Measurements from ENCODE around the gene ZNF205.
"Not testable (repeated sequence)": the region's sequence is repeated elsewhere in the genome, so short reads cannot be mapped to it uniquely, and the experiment has no call there.

Gene ZNF205

GRCh38 chr16:3112058-3112880 lies at the start of gene ZNF205:
Gene ZNF205, plus strand, starts transcription at chr16:3112586. Its CDS starts 845 bp downstream, at chr16:3113431.
- Histone ChIP-seq H3K9ac (ENCODE audit: low read length) (peak within 1 kb of the TSS; percentile 85), H3K4me3 (ENCODE audit: low read length) (peak within 1 kb of the TSS; percentile 87), H3K4me1 (ENCODE audit: control insufficient read depth, insufficient read depth, low read length) (peaks cover 19% of the 10 kb centered on the region), H3K9me3 (ENCODE audit: control insufficient read depth, low read length) (no peaks in the 10 kb centered on the region), H3K27me3 (replicated peaks; ENCODE audit: control insufficient read depth, insufficient read depth, low read length) (no peaks in the 10 kb centered on the region), H3K36me3 (ENCODE audit: control insufficient read depth, insufficient read depth, low read length, severe bottlenecking) (peaks cover 8% of the 10 kb centered on the region)
- DNase-seq (ENCODE audit: low read depth) = peak; percentile 85

GRCh38 chr16:3063625-3064386 lies 48.6 kb upstream of the ZNF205 start:
- H3K9me3 ChIP-seq (ENCODE audit: control insufficient read depth, low read length) = no peaks in the 10 kb centered on the region
- H3K36me3 ChIP-seq (ENCODE audit: control insufficient read depth, insufficient read depth, low read length, severe bottlenecking) = no peaks in the 10 kb centered on the region
- no peak for DNase-seq (ENCODE audit: low read depth)
- H3K27me3 ChIP-seq (replicated peaks; ENCODE audit: control insufficient read depth, insufficient read depth, low read length) = peaks cover 7% of the 10 kb centered on the region
- no peak overlapping the region for H3K9ac ChIP-seq (ENCODE audit: low read length)
- no peak overlapping the region for H3K4me3 ChIP-seq (ENCODE audit: low read length)
- peaks cover 16% of the 10 kb centered on the region for H3K4me1 ChIP-seq (ENCODE audit: control insufficient read depth, insufficient read depth, low read length)

GRCh38 chr16:3065069-3065741 lies 47.2 kb upstream of the ZNF205 start, which contains the start of gene IL32:
Gene IL32, plus strand, starts transcription at chr16:3065640. Its CDS starts 172 bp downstream, at chr16:3065812.
- no peaks in the 10 kb centered on the region for H3K9me3 ChIP-seq (ENCODE audit: control insufficient read depth, low read length)
- no peaks in the 10 kb centered on the region for H3K36me3 ChIP-seq (ENCODE audit: control insufficient read depth, insufficient read depth, low read length, severe bottlenecking)
- peak; percentile 82 for DNase-seq (ENCODE audit: low read depth)
- peak within 1 kb of the TSS; percentile 15 for H3K9ac ChIP-seq (ENCODE audit: low read length)
- peaks cover 7% of the 10 kb centered on the region for H3K27me3 ChIP-seq (replicated peaks; ENCODE audit: control insufficient read depth, insufficient read depth, low read length)
- peaks cover 8% of the 10 kb centered on the region for H3K4me1 ChIP-seq (ENCODE audit: control insufficient read depth, insufficient read depth, low read length)
- H3K4me3 ChIP-seq (ENCODE audit: low read length) = peak within 1 kb of the TSS; percentile 54

- no peaks in the 10 kb centered on the region for H3K36me3 ChIP-seq (ENCODE audit: control insufficient read depth, insufficient read depth, low read length, severe bottlenecking)
- peaks cover 7% of the 10 kb centered on the region for H3K27me3 ChIP-seq (replicated peaks; ENCODE audit: control insufficient read depth, insufficient read depth, low read length)
- H3K9ac ChIP-seq (ENCODE audit: low read length) = peak overlapping the region; percentile 15
- DNase-seq (ENCODE audit: low read depth) = no peak
- no peaks in the 10 kb centered on the region for H3K9me3 ChIP-seq (ENCODE audit: control insufficient read depth, low read length)
- H3K4me3 ChIP-seq (ENCODE audit: low read length) = peak overlapping the region; percentile 54
- H3K4me1 ChIP-seq (ENCODE audit: control insufficient read depth, insufficient read depth, low read length) = peaks cover 8% of the 10 kb centered on the region
Measured at GRCh38 chr16:3065742-3066439, 46.5 kb upstream of the ZNF205 start.

DNA sequence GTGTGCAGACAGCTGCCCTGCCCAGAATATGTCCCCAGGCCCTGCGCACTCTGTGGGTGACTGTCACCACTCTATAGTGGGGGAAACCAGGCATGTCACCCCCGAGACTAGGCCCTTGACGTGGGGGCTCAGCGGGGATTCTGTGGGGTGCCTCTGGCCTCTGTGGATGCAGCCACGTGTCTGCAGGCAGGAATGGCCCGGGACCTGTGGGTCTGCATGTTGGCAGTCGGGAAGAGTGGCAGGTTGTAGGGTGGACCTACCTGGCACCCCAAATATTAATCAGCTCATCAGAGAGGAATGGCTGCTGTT lies 46.0 kb upstream of the ZNF205 start:
- Histone ChIP-seq H3K4me3 (ENCODE audit: low read length) (no peak overlapping the region), H3K9me3 (ENCODE audit: control insufficient read depth, low read length) (no peaks in the 10 kb centered on the region), H3K36me3 (ENCODE audit: control insufficient read depth, insufficient read depth, low read length, severe bottlenecking) (no peaks in the 10 kb centered on the region), H3K4me1 (ENCODE audit: control insufficient read depth, insufficient read depth, low read length) (peaks cover 8% of the 10 kb centered on the region), H3K9ac (ENCODE audit: low read length) (no peak overlapping the region), H3K27me3 (replicated peaks; ENCODE audit: control insufficient read depth, insufficient read depth, low read length) (peaks cover 11% of the 10 kb centered on the region)
- no peak for DNase-seq (ENCODE audit: low read depth)

DNA sequence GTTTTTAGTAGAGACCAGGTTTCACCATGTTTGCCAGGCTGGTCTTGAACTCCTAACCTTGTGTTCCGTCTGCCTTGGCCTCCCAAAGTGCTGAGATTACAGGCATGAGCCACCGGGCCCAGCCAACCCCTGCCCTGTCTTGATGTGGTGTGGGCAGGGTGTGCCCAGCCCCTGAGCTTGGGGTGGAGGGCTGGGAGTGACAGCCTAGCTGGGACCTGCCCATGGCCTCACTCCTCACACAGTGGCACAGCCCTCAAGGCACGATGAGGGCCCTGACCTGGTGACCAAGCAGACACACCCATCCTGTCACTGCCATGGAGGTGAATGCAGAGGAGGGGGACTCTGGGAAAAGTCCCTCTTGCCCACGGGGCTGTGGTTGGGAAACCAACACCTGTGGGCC lies 43.9 kb upstream of the ZNF205 start:
- no peak for DNase-seq (ENCODE audit: low read depth)
- Histone ChIP-seq H3K4me3 (ENCODE audit: low read length) (no peak overlapping the region), H3K4me1 (ENCODE audit: control insufficient read depth, insufficient read depth, low read length) (peaks cover 8% of the 10 kb centered on the region)

GRCh38 chr16:3069146-3069545 lies 43.2 kb upstream of the ZNF205 start:
- not testable (repeated sequence) for H3K4me3 ChIP-seq (ENCODE audit: low read length); DNase-seq (ENCODE audit: low read depth); H3K9me3 ChIP-seq (ENCODE audit: control insufficient read depth, low read length); H3K4me1 ChIP-seq (ENCODE audit: control insufficient read depth, insufficient read depth, low read length); H3K9ac ChIP-seq (ENCODE audit: low read length); H3K36me3 ChIP-seq (ENCODE audit: control insufficient read depth, insufficient read depth, low read length, severe bottlenecking)
- H3K27me3 ChIP-seq (replicated peaks; ENCODE audit: control insufficient read depth, insufficient read depth, low read length) = peaks cover 23% of the 10 kb centered on the region

More for the DNA sequence above, 43.9 kb upstream of the ZNF205 start:
- no peak overlapping the region for H3K9ac ChIP-seq (ENCODE audit: low read length)
- H3K36me3 ChIP-seq (ENCODE audit: control insufficient read depth, insufficient read depth, low read length, severe bottlenecking) = no peaks in the 10 kb centered on the region
- H3K9me3 ChIP-seq (ENCODE audit: control insufficient read depth, low read length) = no peaks in the 10 kb centered on the region
- peaks cover 16% of the 10 kb centered on the region for H3K27me3 ChIP-seq (replicated peaks; ENCODE audit: control insufficient read depth, insufficient read depth, low read length)

- no peak overlapping the region for H3K9ac ChIP-seq (ENCODE audit: low read length)
- peaks cover 19% of the 10 kb centered on the region for H3K27me3 ChIP-seq (replicated peaks; ENCODE audit: control insufficient read depth, insufficient read depth, low read length)
Measured at GRCh38 chr16:3070608-3071111, 41.7 kb upstream of the ZNF205 start.

GRCh38 chr16:3071655-3072054 lies 40.7 kb upstream of the ZNF205 start:
- H3K9ac ChIP-seq (ENCODE audit: low read length) = no peak overlapping the region
- no peak overlapping the region for H3K4me3 ChIP-seq (ENCODE audit: low read length)
- H3K9me3 ChIP-seq (ENCODE audit: control insufficient read depth, low read length) = no peaks in the 10 kb centered on the region
- H3K27me3 ChIP-seq (replicated peaks; ENCODE audit: control insufficient read depth, insufficient read depth, low read length) = peaks cover 22% of the 10 kb centered on the region
- no peak for DNase-seq (ENCODE audit: low read depth)
- no peaks in the 10 kb centered on the region for H3K36me3 ChIP-seq (ENCODE audit: control insufficient read depth, insufficient read depth, low read length, severe bottlenecking)
- H3K4me1 ChIP-seq (ENCODE audit: control insufficient read depth, insufficient read depth, low read length) = no peaks in the 10 kb centered on the region

More at GRCh38 chr16:3070608-3071111, 41.7 kb upstream of the ZNF205 start:
- no peak for DNase-seq (ENCODE audit: low read depth)
- Histone ChIP-seq H3K36me3 (ENCODE audit: control insufficient read depth, insufficient read depth, low read length, severe bottlenecking) (no peaks in the 10 kb centered on the region), H3K9me3 (ENCODE audit: control insufficient read depth, low read length) (no peaks in the 10 kb centered on the region), H3K4me3 (ENCODE audit: low read length) (no peak overlapping the region), H3K4me1 (ENCODE audit: control insufficient read depth, insufficient read depth, low read length) (no peaks in the 10 kb centered on the region)

GRCh38 chr16:3072148-3072547 lies 40.2 kb upstream of the ZNF205 start:
- H3K9ac ChIP-seq (ENCODE audit: low read length); H3K36me3 ChIP-seq (ENCODE audit: control insufficient read depth, insufficient read depth, low read length, severe bottlenecking); H3K9me3 ChIP-seq (ENCODE audit: control insufficient read depth, low read length); H3K4me3 ChIP-seq (ENCODE audit: low read length); H3K4me1 ChIP-seq (ENCODE audit: control insufficient read depth, insufficient read depth, low read length); DNase-seq (ENCODE audit: low read depth): not testable (repeated sequence)
- H3K27me3 ChIP-seq (replicated peaks; ENCODE audit: control insufficient read depth, insufficient read depth, low read length) = peaks cover 24% of the 10 kb centered on the region
